ENCODE data around the gene TREM1. TPM values are rescaled to one million over a fixed set of nuclear protein-coding genes. Genes with fewer than 3 reads are reported as not detected.

Gene TREM1
- total RNA-seq, 1 donor from 2014 or later: not detected

GRCh38 chr6:41262401-41262800 is 24.1 kb downstream of the TREM1 start:
- no peak for TF ChIP-seq CTCF (IDR thresholded peaks at IDR 0.05)
- peaks cover 29% of the 10 kb centered on the region for H3K9me3 Mint-ChIP-seq (ENCODE audit: unreplicated experiment)

GRCh38 chr6:41258196-41258493 is 28.3 kb downstream of the TREM1 start:
- Mint-ChIP-seq H3K27me3 (ENCODE audit: unreplicated experiment) (peaks cover 5% of the 10 kb centered on the region), H3K27ac (ENCODE audit: unreplicated experiment) (peak overlapping the region; percentile 81), H3K9me3 (ENCODE audit: unreplicated experiment) (peaks cover 21% of the 10 kb centered on the region), H3K36me3 (ENCODE audit: unreplicated experiment) (peaks cover 2% of the 10 kb centered on the region), H3K4me1 (ENCODE audit: unreplicated experiment) (peaks cover 36% of the 10 kb centered on the region), H3K4me3 (ENCODE audit: unreplicated experiment) (no peak overlapping the region)
- TF ChIP-seq CTCF (IDR thresholded peaks at IDR 0.05): no peak
- DNase-seq (ENCODE audit: extremely low spot score, unreplicated experiment): peak; percentile 74

More at GRCh38 chr6:41262401-41262800, 24.1 kb downstream of the TREM1 start:
- peaks cover 24% of the 10 kb centered on the region for H3K27me3 Mint-ChIP-seq (ENCODE audit: unreplicated experiment)
- H3K27ac Mint-ChIP-seq (ENCODE audit: unreplicated experiment): no peak overlapping the region
- peaks cover 19% of the 10 kb centered on the region for H3K4me1 Mint-ChIP-seq (ENCODE audit: unreplicated experiment)
- peaks cover 2% of the 10 kb centered on the region for H3K36me3 Mint-ChIP-seq (ENCODE audit: unreplicated experiment)
- DNase-seq (ENCODE audit: extremely low spot score, unreplicated experiment): no peak
- H3K4me3 Mint-ChIP-seq (ENCODE audit: unreplicated experiment): no peak overlapping the region

GRCh38 chr6:41257369-41258195 is 28.9 kb downstream of the TREM1 start:
- peaks cover 36% of the 10 kb centered on the region for H3K4me1 Mint-ChIP-seq (ENCODE audit: unreplicated experiment)
- H3K4me3 Mint-ChIP-seq (ENCODE audit: unreplicated experiment): no peak overlapping the region
- peaks cover 20% of the 10 kb centered on the region for H3K9me3 Mint-ChIP-seq (ENCODE audit: unreplicated experiment)
- H3K27me3 Mint-ChIP-seq (ENCODE audit: unreplicated experiment): peaks cover 8% of the 10 kb centered on the region
- peak; percentile 81 for DNase-seq (ENCODE audit: extremely low spot score, unreplicated experiment)
- peak overlapping the region; percentile 81 for H3K27ac Mint-ChIP-seq (ENCODE audit: unreplicated experiment)
- peaks cover 2% of the 10 kb centered on the region for H3K36me3 Mint-ChIP-seq (ENCODE audit: unreplicated experiment)
- no peak for TF ChIP-seq CTCF (IDR thresholded peaks at IDR 0.05)

GRCh38 chr6:41256383-41256782 is 30.1 kb downstream of the TREM1 start:
- TF ChIP-seq CTCF (IDR thresholded peaks at IDR 0.05): no peak

GRCh38 chr6:41255638-41256246 is 30.7 kb downstream of the TREM1 start:
- Mint-ChIP-seq H3K4me1 (ENCODE audit: unreplicated experiment) (peaks cover 36% of the 10 kb centered on the region), H3K36me3 (ENCODE audit: unreplicated experiment) (no peaks in the 10 kb centered on the region), H3K27ac (ENCODE audit: unreplicated experiment) (no peak overlapping the region), H3K4me3 (ENCODE audit: unreplicated experiment) (no peak overlapping the region), H3K27me3 (ENCODE audit: unreplicated experiment) (peaks cover 16% of the 10 kb centered on the region), H3K9me3 (ENCODE audit: unreplicated experiment) (peaks cover 5% of the 10 kb centered on the region)
- no peak for TF ChIP-seq CTCF (IDR thresholded peaks at IDR 0.05)
- DNase-seq (ENCODE audit: extremely low spot score, unreplicated experiment): peak; percentile 67

More at GRCh38 chr6:41256383-41256782, 30.1 kb downstream of the TREM1 start:
- H3K9me3 Mint-ChIP-seq (ENCODE audit: unreplicated experiment): peaks cover 10% of the 10 kb centered on the region
- no peak for DNase-seq (ENCODE audit: extremely low spot score, unreplicated experiment)
- H3K27ac Mint-ChIP-seq (ENCODE audit: unreplicated experiment): peak overlapping the region; percentile 56
- H3K4me1 Mint-ChIP-seq (ENCODE audit: unreplicated experiment): peaks cover 36% of the 10 kb centered on the region
- H3K27me3 Mint-ChIP-seq (ENCODE audit: unreplicated experiment): peaks cover 16% of the 10 kb centered on the region
- H3K36me3 Mint-ChIP-seq (ENCODE audit: unreplicated experiment): no peaks in the 10 kb centered on the region
- no peak overlapping the region for H3K4me3 Mint-ChIP-seq (ENCODE audit: unreplicated experiment)
